GM19463 (cell line): ENCODE data around the gene MYCBP.
"Not testable (repeated sequence)": the region's sequence is repeated elsewhere in the genome, so short reads cannot be mapped to it uniquely, and the experiment has no call there.

ENCODE experiments used
- ATAC-seq: cut with Tn5 transposase; IDR thresholded peaks from one replicate; pipeline ENCODE4 v1.9.1; 2021; ENCODE audit warnings: mild to moderate bottlenecking, moderate library complexity; ENCODE audit not compliant: unreplicated experiment

MYCBP gene

DNA sequence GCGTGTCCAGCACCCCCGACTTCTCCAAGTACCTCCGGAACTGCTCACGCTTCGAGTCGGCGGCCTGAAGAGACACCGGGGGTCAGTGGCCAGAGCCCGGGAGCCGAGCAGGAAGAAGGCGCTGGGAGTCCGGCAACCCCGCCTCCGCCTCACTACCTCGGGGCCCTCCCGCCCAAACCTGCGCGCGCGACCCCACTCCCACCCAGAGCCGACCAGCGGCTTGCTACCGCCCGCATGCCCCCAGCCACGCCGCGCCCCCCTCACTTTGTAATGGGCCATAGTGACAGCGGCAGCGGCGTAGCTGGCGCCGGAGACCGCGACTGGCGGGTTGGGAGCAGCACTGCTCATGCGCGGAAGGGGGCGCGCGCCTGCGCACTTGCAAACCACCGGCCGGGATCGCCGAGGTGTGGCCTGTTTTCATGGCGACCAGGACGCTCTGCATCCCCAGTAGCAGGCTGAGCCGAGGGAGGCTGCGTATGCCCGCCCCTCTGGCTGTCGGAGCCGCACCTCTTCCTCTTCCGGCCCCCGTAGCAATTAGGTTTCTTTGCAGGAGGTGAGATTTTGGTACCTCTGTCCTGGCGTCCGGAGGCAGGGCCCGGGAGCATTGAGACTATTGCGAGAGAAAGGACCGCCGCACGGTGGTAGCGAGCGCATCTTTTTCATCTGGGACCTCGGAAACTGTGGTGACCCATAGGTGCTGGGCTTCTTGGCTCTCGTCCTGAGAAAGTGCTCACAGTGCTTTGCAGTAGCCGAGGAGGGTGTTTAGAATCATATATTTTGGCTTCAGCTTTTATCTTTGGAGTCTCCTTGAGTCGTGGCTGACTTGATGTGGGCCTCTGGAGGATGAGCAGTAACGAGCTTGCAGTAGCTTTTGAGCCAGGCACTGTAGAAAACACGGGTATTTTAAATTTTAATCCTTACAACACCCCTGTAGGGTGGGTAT is at the start of gene MYCBP:
Gene MYCBP, minus strand, starts transcription at position 322 of the 943 bp plus-strand sequence. Its CDS starts 43 bp downstream, at position 279.
- ATAC-seq = peak; percentile 97

GRCh38 chr1:38919130-38919529 is 46.0 kb upstream of the MYCBP start:
- no peak for ATAC-seq

DNA sequence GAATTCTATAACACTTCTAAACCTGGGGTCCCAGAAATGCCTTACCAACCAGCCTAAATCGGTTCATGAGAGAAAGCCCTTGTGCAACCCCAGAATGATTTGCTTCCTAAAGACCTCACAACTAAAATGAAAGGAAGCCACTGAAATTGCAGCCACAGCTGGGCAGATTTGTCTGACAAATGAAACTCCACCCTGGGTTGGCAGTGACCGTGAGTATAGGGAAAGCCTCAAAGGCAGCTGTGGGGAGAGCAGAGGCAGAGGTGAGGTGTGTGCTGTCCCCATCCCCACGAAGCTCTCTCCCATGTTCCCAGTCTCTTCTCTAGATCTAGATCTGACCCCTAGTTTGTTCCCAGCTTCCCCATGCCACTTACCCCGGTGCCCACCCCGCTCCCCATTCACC is 45.4 kb upstream of the MYCBP start:
- no peak for ATAC-seq

GRCh38 chr1:38917772-38918171 is 44.6 kb upstream of the MYCBP start:
- ATAC-seq = no peak

- no peak for ATAC-seq
Measured at GRCh38 chr1:38917337-38917736, 44.2 kb upstream of the MYCBP start.

GRCh38 chr1:38915352-38915948 is 42.3 kb upstream of the MYCBP start:
- ATAC-seq = no peak

DNA sequence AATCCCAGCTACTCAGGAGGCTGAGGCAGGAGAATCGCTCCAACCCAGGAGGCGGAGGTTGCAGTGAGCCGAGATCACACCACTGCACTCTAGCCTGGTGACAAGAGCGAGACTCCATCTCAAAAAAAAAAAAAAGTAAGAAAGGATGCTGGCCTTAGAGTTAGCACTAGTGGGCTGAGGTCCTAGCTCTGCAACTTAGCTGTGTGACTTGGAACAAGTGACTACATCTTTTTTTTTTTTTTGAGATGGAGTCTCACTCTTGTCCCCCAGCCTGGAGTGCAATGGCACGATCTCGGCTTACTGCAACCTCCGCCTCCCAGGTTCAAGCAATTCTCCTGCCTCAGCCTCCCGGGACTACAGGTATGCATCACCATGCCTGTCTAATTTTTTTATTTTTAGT is 41.8 kb upstream of the MYCBP start:
- ATAC-seq = not testable (repeated sequence)

DNA sequence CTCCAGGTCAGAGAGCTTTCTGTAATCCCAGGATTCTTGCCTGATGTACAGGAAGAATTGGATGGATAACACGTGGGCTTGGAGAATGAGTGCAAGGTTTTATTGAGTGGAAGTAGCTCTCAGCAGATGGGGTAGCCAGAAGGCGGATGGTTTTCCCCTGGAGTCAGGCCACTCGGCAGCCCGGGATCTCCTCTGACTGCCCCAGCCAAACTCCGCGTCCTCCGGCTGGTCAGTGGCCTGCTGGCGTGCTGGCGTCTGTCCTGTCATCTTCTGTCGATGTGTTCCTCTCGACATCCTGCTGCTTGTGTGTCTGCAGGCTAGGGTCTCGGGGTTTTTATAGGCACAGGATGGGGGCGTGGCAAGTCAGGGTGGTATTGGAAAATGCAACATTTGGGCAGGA is 35.7 kb upstream of the MYCBP start:
- ATAC-seq = no peak

GRCh38 chr1:38905985-38906384 is 32.8 kb upstream of the MYCBP start:
- no peak for ATAC-seq

GRCh38 chr1:38899560-38899959 is 26.4 kb upstream of the MYCBP start:
- ATAC-seq = no peak

GRCh38 chr1:38898653-38899230 is 25.6 kb upstream of the MYCBP start:
- no peak for ATAC-seq

- ATAC-seq = no peak
Measured at GRCh38 chr1:38896169-38896568, 23.0 kb upstream of the MYCBP start.

DNA sequence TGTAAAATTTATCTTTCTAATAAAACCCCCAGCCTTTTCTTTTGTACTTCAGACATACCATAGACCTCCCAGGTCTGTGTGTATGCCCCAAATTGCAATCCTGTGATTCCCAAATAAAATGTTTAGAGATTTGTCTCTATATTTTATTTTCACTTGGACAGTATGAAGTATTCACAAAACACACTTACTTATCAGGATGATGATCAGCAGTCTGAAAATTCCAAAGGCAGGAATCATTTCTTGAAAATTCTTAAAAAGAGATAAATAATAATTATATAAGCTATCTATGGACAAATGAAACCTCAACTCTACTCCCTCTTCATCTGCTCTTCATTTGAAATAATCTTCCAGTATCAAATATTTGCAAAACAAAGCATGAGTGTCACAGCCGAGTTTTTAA is 19.8 kb upstream of the MYCBP start:
- no peak for ATAC-seq

DNA sequence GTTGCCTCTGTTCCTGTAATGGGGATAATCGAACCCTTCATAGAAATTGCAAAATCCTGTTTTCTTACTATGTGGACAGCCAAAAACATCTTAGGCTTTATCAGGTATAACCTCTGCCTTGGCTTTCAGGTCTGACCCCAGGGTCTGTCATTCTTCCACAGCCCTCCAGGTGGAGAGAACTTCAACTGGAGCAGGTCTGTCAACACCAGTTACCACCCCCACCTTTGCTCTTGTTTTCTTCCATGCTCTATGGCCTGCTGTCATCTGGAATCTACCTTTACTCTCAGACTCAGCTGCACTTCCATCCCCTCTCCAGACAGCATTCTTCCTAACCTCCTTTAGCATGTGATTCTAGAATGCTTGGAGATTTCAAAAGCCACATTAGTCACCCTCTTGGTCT is 18.6 kb upstream of the MYCBP start:
- ATAC-seq = no peak

GRCh38 chr1:38889589-38889988 is 16.4 kb upstream of the MYCBP start:
- no peak for ATAC-seq

GRCh38 chr1:38888423-38889333 is 15.5 kb upstream of the MYCBP start:
- no peak for ATAC-seq

- no peak for ATAC-seq
Measured at GRCh38 chr1:38885092-38885491, 11.9 kb upstream of the MYCBP start.

GRCh38 chr1:38881487-38881886 is 8.3 kb upstream of the MYCBP start, which contains the start of gene GJA9:
TSS of gene GJA9 (minus strand) at chr1:38881587. CDS start at chr1:38876098, 5,489 bp downstream.
- ATAC-seq = no peak

DNA sequence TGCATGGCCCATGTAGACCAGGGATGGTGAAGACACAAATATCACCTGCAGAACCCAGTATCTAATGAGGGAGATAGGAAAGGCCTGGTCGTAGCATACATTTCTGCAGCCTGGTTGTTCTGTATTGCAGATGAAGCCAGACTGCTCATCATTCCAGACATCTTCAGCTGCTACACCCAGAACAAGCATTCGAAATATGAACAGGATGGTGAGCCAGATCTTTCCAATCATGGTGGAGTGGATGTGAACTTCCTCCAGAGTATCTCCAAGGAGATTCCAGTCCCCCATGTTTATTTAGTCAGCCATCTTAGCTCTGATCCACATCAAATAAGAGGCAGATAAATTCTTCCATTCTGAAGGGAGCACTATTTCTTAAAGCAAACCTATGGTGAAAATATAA is 2.7 kb upstream of the MYCBP start:
- no peak for ATAC-seq

- peak; percentile 18 for ATAC-seq
Measured at GRCh38 chr1:38872401-38873026, 634 bp downstream of the MYCBP start.
